Stimulated activated CD8-positive, alpha-beta memory T cell treated with anti-CD3 and anti-CD28 coated beads, Interleukin-4, amount 100 ng/mL, for 48 hours (primary cell): ENCODE data around the gene AKAP17A.

Source experiments
- DNase-seq: peaks from one replicate; pipeline ENCODE4 v3.0.0-alpha.2; 2020

The AKAP17A gene

GRCh38 chrX:1584237-1585011, 7.0 kb upstream of the AKAP17A start:
- peak; percentile 21 for DNase-seq

GRCh38 chrX:1587161-1587560, 4.2 kb upstream of the AKAP17A start:
- DNase-seq = peak; percentile 20

- DNase-seq = peak; percentile 23
Observed at GRCh38 chrX:1589356-1590130, 1.9 kb upstream of the AKAP17A start.

GRCh38 chrX:1591863-1592469, 562 bp downstream of the AKAP17A start:
- peak; percentile 44 for DNase-seq

GRCh38 chrX:1592470-1593142, 1.2 kb downstream of the AKAP17A start:
- DNase-seq = peak; percentile 53

GRCh38 chrX:1593286-1594271, 2.2 kb downstream of the AKAP17A start:
- peak; percentile 21 for DNase-seq

- peak; percentile 19 for DNase-seq
Observed at GRCh38 chrX:1595711-1596060, 4.3 kb downstream of the AKAP17A start.

GRCh38 chrX:1596676-1597344, 5.4 kb downstream of the AKAP17A start:
- DNase-seq = peak; percentile 7

- DNase-seq = peak; percentile 18
Observed at GRCh38 chrX:1597345-1598020, 6.1 kb downstream of the AKAP17A start.

- peak; percentile 19 for DNase-seq
Observed at GRCh38 chrX:1598021-1598875, 6.8 kb downstream of the AKAP17A start.

- DNase-seq = peak; percentile 16
Observed at GRCh38 chrX:1598876-1599790, 7.7 kb downstream of the AKAP17A start.

- DNase-seq = peak; percentile 18
Observed at GRCh38 chrX:1599791-1600405, 8.5 kb downstream of the AKAP17A start.

- DNase-seq = no peak
Observed at GRCh38 chrX:1600406-1601050, 9.1 kb downstream of the AKAP17A start.

- peak; percentile 13 for DNase-seq
Observed at GRCh38 chrX:1601051-1601767, 9.8 kb downstream of the AKAP17A start.

- no peak for DNase-seq
Observed at GRCh38 chrX:1601768-1602085, 10.3 kb downstream of the AKAP17A start.

- no peak for DNase-seq
Observed at GRCh38 chrX:1602299-1602698, 10.9 kb downstream of the AKAP17A start.

GRCh38 chrX:1606496-1606895, 15.1 kb downstream of the AKAP17A start:
- no peak for DNase-seq
